GM21529 (cell line): ENCODE data around the gene MAP3K10.
"Not testable (repeated sequence)": the region's sequence is repeated elsewhere in the genome, so short reads cannot be mapped to it uniquely, and the experiment has no call there.

ENCODE experiments used
- ATAC-seq: cut with Tn5 transposase; IDR thresholded peaks from one replicate; pipeline ENCODE4 v1.9.1; 2021; ENCODE audit not compliant: unreplicated experiment

MAP3K10 gene

DNA sequence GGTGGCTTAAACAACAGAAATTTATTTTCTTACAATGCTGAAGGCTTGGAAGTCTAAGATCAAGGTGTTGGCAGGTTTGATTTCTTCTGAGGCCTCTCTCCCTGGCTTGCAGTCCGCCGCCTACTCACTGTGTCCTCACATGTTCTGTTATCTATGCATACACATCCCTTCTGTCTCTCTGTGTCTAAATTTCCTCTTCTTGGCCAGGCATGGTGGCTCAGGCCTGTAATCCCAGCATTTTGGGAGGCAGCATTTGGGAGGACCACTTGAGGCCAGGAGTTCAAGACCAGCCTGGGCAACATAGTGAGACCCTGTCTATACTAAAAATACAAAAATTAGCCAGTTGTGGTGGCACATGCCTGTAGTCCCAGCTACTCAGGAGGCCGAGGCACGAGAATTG is 19.9 kb upstream of the MAP3K10 start:
- ATAC-seq: not testable (repeated sequence)

DNA sequence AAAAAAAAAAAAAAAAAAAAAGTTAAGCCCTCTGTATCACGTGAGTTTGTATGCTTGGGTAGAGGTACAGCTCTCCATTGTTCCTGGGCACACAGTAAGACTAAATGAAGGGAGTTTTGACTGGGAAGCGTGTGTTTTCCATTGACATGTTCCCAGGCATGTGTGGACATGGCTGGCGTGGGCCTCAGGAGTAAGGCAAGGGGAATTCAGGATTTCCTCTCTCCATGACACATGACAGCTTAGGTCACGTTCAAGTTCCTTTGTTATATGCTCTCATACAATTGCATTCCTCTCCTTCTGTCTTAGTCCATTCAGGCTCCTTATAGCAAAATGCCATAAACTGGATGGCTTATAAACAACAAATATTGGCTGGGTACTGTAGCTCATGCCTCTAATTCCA is 17.1 kb upstream of the MAP3K10 start:
- ATAC-seq: no peak

DNA sequence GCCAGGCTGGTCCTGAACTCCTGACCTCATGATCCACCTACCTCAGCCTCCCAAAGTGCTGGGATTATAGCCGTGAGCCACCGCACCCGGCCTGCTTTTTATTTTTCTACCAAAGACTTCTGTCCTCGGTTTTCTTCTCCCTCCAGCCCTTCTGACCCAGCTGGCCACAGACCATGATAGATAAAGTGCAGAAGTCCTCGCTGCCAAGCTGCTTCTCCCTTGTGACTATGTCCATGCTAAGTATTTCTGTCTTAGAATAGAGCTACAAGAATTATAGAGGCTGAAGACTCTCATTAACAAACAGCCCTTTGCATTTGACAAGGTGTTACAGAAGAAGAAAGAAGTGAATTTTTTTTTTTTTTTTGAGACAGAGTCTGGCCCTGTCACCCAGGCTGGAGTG is 15.4 kb upstream of the MAP3K10 start:
- ATAC-seq: no peak

DNA sequence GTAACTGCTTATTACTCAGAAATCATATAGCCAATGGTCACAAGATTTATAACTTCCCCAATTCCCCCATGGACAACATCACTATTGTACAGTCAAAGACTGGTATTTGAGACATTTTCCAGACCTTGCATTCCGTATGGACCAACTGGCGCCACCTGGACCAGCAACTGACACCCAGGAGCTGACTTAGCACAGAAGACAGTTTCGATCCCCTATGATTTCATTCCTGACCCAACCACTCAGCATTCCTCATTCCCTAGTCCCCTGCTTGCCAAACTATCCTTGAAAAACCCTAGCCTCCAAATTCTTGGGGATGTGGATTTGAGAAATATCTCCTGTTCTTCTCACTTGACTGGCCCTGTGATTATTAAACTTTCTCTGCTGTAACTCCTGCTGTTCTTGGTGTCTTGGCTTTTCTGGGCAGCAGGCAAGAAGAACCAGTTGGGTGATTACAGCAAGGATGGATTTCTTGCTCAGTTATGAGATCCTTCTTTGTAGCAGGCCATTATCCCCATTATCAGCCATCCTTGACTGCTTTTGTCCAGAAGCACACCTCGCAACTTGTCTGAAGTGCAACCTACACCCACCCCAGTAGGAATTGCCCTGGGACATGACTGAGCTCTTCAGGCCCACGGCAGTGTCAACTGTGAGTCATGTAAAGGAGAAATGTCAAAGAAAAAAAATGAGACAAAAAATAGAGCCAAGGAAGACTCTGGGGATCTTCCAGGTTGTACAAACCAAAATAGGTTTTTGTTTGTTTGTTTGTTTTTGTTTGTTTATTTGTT is 13.7 kb upstream of the MAP3K10 start:
- ATAC-seq: no peak

DNA sequence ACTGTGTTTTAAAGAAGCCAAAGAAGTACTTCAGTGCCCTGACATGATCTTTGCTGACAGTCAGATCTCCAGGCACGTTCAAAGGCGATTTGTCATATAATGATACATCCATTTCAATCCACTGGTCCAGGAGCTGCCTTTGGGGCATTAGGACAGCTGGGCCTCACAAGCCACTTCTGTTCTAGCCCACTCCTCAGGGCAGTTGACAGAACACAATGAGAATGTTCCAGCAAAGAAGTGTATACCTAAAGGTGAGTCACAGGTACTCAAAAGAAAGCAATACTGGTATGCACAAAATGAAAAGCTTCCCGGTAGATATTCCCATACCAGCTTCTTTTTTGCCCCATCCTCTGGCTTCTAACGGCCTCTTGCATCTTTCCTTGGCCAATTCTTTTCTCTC is 12.5 kb upstream of the MAP3K10 start:
- no peak for ATAC-seq

DNA sequence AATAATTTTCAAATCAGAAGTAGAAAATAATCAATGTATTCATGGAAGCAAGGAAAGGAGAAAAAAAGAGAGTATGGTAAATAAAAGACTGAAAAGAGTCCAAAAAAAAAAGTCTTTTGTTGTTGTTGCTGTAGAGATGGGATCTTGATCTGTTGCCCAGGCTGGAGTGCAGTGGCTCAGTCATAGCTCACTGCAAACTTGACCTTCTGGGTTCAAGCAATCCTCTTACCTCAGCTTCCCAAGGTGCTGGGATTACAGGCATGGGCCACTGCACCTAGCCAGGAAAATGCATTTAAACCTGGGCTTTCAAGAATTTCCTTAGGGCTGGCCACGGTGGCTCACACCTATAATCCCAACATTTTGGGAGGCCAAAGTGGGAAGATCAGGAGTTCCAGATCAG is 7.0 kb upstream of the MAP3K10 start:
- no peak for ATAC-seq

DNA sequence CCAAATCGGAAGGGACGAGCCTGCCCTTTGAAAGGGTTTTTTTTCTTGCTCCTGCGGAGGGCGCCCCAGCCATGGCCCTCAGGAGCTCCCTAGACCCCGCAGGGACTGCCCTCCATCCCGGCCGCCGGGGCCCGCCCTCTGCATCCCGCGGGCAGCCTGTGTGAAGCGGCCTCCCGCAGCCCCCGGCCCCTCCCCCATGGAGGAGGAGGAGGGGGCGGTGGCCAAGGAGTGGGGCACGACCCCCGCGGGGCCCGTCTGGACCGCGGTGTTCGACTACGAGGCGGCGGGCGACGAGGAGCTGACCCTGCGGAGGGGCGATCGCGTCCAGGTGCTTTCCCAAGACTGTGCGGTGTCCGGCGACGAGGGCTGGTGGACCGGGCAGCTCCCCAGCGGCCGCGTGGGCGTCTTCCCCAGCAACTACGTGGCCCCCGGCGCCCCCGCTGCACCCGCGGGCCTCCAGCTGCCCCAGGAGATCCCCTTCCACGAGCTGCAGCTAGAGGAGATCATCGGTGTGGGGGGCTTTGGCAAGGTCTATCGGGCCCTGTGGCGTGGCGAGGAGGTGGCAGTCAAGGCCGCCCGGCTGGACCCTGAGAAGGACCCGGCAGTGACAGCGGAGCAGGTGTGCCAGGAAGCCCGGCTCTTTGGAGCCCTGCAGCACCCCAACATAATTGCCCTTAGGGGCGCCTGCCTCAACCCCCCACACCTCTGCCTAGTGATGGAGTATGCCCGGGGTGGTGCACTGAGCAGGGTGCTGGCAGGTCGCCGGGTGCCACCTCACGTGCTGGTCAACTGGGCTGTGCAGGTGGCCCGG is 815 bp downstream of the MAP3K10 start:
- ATAC-seq: peak; percentile 18

DNA sequence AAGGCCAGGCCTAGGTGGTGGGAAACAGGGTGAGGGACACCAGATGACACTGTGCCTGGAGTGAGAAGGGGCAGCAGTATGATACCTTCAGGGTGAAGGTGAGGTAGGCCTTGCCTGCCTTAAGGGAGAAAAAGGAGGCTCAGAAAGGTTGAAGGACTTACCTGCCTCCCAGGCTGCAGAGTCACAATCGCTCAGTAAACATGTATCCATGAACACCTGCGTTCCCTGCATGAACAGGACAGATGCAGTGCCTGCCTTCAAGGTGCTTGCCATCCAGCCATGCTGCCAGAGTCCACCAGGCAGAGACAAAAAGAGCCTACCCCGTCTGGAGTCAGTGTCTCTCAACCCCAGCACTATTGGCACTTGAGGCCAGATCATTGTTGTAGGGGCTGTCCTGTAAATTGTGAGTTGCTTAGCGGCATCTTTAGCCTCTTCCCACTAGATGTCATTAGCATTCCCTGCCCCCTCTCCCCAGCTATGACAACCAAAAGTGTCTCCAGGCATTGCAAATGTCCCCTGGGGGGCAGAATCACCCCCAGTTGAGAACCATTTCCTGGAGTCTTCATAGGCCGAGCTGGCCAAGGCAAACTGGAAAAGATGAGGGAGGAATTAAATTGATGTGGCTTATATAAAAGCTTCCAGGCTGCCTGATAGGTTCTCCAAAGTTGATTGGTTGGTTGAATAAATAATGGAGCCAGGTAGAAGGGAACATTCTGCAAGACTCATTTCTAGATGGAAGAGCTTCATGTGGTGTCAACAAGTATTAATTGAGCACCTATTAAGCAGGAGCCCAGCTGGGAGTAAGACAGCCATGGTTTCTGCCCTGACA is 1.7 kb downstream of the MAP3K10 start:
- ATAC-seq: no peak

DNA sequence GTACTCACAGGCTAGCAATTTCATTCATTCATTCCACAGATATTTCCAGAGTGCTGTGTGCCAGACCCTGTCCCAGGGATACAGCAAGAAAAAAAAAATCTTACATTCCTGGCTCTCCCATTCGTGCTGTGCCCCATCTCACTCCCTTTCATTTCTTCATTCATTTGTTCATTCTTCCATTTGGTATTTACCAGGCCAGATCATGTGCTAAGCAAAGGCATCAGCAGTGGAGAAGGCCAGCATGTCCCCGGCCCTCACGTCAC is 2.3 kb downstream of the MAP3K10 start:
- no peak for ATAC-seq

DNA sequence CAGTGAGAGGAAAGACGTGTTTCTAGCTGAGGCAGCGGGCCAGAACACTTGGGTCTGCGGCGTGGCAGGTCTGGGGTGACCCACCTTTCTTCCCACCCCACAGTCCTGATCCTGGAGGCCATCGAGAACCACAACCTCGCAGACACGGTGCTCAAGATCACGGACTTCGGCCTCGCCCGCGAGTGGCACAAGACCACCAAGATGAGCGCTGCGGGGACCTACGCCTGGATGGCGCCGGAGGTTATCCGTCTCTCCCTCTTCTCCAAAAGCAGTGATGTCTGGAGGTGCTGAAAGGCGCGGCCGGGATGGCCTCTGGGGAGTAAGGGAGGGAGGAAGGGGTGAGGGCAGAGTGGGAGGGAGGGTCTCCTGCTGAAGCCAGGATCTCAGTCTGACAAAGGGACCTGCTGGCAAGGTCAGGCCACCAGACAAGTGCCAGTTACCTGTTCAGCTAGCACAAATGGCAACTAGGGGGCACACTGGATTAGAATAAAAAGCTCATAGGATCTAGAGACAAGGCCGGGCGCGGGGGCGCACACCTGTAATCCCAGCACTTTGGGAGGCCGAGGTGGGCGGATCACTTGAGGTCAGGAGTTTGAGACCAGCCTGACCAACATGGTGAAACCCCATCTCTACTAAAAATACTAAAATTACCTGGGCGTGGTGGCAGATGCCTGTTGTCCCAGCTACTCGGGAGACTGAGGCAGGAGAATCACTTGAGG is 7.2 kb downstream of the MAP3K10 start:
- no peak for ATAC-seq

DNA sequence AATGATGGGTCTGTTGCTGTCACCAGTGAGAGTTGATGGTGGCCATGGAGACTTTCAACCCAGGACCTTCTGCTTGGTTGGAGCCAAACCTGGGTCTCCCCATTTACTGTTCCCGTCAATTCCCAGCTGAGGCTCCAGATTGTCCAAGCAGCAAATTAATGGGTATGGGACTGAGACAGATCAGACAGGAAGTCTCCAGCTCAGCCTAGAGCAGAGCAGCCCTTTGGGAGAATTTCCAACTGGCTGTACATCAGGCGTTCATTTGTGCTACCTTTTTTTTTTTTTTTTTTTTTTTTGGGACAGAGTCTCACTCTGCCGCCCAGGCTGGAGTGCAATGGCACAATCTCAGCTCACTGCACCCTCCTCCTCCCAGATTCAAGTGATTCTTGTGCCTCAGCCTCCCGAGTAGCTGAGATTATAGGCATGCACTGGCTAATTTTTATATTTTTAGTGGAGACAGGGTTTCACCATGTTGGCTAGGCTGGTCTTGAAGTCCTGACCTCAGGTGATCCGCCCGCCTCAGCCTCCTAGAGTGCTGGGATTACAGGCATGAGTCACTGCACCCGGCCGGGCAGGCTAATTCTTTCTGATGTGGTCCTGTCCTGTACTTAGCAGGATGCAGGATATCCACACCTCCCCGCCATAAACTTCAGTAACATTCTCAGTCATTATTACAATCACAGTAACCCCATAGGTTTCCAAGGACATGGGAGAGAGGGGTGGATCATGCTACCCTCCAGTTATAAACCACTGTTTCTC is 9.3 kb downstream of the MAP3K10 start:
- ATAC-seq: no peak

DNA sequence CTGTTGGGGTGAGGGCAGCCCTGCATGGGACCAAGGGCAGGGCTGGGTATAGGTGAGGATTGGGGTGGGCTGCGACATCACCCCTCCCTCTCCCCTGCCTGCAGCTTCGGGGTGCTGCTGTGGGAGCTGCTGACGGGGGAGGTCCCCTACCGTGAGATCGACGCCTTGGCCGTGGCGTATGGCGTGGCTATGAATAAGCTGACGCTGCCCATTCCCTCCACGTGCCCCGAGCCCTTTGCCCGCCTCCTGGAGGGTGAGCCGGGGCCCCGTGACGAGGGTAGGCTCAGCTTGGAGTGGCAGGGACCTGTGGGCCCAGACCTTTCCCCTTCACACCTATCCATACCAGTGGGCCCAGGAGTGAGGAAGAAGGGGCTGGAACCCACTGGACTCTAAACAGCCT is 13.2 kb downstream of the MAP3K10 start:
- no peak for ATAC-seq

DNA sequence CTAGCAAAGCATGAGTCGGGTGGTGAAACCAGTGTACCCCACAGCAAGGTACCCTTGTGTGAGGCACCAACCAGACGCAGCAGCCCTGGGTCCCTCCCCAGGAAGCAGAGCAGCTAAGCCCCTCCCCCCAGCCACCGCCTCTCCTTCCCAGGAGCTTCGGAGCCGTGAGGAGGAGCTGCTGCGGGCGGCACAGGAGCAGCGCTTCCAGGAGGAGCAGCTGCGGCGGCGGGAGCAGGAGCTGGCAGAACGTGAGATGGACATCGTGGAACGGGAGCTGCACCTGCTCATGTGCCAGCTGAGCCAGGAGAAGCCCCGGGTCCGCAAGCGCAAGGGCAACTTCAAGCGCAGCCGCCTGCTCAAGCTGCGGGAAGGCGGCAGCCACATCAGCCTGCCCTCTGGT is 14.5 kb downstream of the MAP3K10 start:
- no peak for ATAC-seq

DNA sequence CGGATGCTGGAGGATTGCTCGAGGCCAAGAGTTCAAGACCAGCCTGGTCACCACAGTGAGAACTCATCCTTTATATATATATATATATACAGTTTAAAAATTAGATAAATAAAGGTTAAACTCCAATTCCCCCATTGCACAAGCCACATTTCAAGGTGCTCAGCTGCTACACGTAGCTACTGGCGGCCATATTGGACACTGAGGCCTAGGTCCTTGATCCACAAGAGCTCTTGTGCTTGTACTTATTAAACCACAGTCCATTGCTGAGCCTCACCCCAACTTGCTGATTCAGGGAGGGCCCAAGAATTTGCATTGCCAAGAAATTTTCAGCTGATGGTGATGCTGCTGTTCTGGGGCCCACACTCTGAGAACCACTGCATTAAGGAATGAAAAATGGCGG is 17.4 kb downstream of the MAP3K10 start:
- ATAC-seq: no peak

DNA sequence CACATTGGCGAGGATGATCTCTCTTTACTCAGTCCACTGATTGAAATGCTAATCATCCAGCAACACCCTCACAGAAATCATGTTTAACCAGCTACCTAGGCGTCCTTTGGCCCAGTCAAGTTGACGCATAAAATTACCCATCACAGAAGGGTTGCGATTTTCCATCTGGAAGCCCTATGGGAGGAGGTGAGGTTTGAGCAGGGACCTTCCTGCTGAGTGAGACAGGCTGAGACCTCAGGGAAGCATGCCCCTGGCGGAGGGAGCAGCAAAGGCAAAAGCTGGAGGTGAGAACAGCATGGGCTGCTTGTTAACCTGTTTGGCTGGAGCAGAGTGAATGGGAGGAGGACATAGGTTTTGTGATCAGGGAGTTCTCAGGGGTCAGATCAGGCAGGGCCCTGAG is 19.7 kb downstream of the MAP3K10 start:
- ATAC-seq: no peak

DNA sequence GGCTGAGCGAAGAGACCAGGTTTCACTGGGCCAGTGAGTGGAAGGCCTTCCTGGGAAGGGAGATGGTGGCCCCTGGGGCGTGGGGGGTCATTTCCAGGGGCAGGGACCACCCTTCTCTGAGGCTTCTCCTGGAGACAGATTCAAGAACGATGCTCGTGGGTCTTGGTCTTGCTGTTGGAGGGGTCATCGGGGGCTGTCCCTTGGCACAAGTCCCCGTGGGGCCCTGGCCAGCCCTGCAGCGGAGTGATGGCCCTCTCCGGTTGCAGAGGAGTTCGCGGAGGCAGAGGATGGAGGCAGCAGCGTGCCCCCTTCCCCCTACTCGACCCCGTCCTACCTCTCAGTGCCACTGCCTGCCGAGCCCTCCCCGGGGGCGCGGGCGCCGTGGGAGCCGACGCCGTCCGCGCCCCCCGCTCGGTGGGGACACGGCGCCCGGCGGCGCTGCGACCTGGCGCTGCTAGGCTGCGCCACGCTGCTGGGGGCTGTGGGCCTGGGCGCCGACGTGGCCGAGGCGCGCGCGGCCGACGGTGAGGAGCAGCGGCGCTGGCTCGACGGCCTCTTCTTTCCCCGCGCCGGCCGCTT is 22.1 kb downstream of the MAP3K10 start:
- no peak for ATAC-seq

DNA sequence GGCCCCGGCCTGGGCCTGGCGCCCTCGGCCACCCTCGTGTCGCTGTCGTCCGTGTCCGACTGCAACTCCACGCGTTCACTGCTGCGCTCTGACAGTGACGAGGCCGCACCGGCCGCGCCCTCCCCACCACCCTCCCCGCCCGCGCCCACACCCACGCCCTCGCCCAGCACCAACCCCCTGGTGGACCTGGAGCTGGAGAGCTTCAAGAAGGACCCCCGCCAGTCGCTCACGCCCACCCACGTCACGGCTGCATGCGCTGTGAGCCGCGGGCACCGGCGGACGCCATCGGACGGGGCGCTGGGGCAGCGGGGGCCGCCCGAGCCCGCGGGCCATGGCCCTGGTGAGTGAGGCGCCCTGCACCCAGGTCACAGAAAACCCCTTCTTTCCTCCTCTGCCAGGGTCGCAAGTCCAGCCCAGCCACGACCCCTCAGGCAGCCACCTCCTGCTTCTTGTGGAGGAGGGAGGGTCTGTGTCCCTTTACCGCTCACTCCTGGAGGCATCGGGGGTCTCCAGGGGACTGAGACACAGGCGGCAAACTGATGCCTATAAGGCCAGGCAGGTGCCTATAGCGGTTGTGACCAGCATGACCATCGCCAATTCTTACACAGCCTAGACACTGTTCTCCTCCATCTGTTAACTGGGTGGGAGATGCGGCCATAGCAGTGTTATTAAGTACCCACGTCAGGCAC is 22.8 kb downstream of the MAP3K10 start:
- ATAC-seq: no peak

DNA sequence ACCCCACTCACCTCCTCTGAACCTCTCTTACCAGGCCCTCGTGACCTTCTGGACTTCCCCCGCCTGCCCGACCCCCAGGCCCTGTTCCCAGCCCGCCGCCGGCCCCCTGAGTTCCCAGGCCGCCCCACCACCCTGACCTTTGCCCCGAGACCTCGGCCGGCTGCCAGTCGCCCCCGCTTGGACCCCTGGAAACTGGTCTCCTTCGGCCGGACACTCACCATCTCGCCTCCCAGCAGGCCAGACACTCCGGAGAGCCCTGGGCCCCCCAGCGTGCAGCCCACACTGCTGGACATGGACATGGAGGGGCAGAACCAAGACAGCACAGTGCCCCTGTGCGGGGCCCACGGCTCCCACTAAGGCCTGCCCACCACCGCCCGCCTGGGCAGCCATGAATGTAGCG is 23.7 kb downstream of the MAP3K10 start:
- ATAC-seq: no peak

DNA sequence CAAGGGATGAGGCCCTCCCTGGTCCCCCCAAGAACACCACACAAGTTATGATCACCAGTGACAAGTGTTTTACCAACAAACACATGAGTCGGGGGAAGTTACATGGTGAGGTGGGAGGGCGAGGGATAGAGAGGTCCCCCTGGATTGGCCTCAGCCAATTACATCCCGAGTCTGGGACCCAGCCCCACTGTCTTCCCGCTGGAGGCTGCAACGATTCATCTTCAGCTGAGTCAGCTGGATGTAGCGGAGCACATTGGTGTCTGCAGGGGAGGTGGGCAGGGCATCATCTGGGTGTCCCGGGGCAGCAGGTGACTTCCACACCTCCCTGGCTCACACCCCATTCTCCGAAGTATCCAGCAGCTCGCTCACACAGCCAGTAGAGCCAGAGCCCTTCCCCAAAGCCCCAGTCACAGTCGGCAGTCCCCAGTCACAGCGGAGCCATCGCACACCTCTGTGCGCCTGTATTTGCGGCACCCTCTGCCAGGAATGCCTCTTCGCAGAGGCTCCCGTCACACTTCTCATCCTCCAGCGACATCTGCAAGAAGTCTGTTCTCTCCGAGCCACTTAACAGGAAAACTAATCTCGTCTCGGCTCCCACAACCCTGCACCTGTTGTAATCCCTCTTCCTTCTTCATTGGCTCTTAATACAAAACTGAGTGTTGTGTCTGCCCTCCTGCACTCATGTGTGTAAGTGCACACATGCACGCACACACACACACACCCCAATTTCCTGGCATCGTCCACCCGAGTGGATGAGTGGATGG is 25.0 kb downstream of the MAP3K10 start:
- no peak for ATAC-seq
